ENCODE data around the gene SYT2.
"Not testable (repeated sequence)": the region's sequence is repeated elsewhere in the genome, so short reads cannot be mapped to it uniquely, and the experiment has no call there.

DNA sequence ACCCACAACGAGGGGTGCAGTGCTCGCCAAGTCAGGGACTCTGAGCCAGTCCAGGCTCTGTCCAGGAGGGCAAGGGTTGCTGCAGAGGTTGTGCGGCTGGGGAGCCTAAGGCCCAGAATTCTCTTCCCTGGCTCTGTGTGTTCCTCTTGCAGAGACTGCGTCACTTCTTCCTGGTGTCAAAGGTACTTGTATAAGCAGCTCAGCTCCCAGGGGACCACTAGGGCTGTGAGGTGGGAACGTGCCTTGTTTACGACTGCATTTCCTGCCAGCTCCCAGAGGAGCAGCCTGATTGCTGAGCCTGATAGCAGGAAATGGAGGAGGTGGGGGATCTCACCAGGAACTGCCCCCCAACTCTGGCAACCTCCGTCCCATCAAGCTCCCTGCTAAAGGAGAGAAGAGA, 83.2 kb downstream of the SYT2 start:
- TF ChIP-seq, protein P1, sequence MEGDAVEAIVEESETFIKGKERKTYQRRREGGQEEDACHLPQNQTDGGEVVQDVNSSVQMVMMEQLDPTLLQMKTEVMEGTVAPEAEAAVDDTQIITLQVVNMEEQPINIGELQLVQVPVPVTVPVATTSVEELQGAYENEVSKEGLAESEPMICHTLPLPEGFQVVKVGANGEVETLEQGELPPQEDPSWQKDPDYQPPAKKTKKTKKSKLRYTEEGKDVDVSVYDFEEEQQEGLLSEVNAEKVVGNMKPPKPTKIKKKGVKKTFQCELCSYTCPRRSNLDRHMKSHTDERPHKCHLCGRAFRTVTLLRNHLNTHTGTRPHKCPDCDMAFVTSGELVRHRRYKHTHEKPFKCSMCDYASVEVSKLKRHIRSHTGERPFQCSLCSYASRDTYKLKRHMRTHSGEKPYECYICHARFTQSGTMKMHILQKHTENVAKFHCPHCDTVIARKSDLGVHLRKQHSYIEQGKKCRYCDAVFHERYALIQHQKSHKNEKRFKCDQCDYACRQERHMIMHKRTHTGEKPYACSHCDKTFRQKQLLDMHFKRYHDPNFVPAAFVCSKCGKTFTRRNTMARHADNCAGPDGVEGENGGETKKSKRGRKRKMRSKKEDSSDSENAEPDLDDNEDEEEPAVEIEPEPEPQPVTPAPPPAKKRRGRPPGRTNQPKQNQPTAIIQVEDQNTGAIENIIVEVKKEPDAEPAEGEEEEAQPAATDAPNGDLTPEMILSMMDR (IDR thresholded peaks at IDR 0.05) = not testable (repeated sequence)
- TF ChIP-seq POLR2A, EP300 (IDR thresholded peaks at IDR 0.05): not testable (repeated sequence)
